Left lung (tissue), 14 donors: ENCODE results near the gene GPX3. TPM values are rescaled to one million over a fixed set of nuclear protein-coding genes. Genes with fewer than 3 reads are reported as not detected.

Experiments used
- ATAC-seq: fragments of 200-7000 bp; cut with Tn5 transposase; one replicate; pipeline ENCODE4 v1.9.1; 2020; ENCODE audit warnings: moderate library complexity
- DNase-seq, 4 donors: peaks; one replicate each; pipeline ENCODE4 v3.0.0-alpha.2; 2013 to 2020
- H3K27ac ChIP-seq, 2 donors: fragments of 200-600 bp; sonication (generic) in 1 of 2; one replicate each; pipeline versions ENCODE4 v1.5.0 to v1.8.0; 2020 to 2021
- H3K27me3 ChIP-seq, 2 donors: fragments of 200-600 bp; sonication (generic) in 1 of 2; one replicate each; pipeline versions ENCODE4 v1.5.0 to v1.8.0; 2020 to 2021
- H3K36me3 ChIP-seq, 2 donors: fragments of 200-600 bp; sonication (generic) in 1 of 2; one replicate each; pipeline versions ENCODE4 v1.5.0 to v1.8.0; 2020 to 2021
- H3K4me1 ChIP-seq, 2 donors: fragments of 200-600 bp; one replicate each; pipeline ENCODE4 v1.8.0; 2021
- H3K4me3 ChIP-seq, 2 donors: fragments of 200-600 bp; sonication (generic) in 1 of 2; one replicate each; pipeline versions ENCODE4 v1.5.0 to v1.8.0; 2020 to 2021; ENCODE audit warnings: mild to moderate bottlenecking in 1 of 2
- H3K9me3 ChIP-seq, 2 donors: fragments of 200-600 bp; sonication (generic) in 1 of 2; one replicate each; pipeline versions ENCODE4 v1.5.0 to v1.8.0; 2020 to 2021
- CTCF ChIP-seq, 2 donors: fragments of 200-600 bp; sonication (generic) in 1 of 2; IDR thresholded peaks; one replicate each; pipeline versions ENCODE4 v1.5.0 to v1.8.0; 2021; ENCODE audit warnings: antibody characterized with exemption in 2 of 2
- intact Hi-C, 2 donors: fragments of 100-400 bp; cut with DNase I; formaldehyde crosslinking; loops; one replicate each; pipeline versions ENCODE4 v1.11.2 to v1.14.2; 2022
- long read RNA-seq, 12 donors: library from polyadenylated mRNA in 2 of 12; unstranded in 2 of 12; transcript quantifications; one replicate each; pipeline ENCODE4 v2.0.0 and lab custom pipeline, GENCODE V29; 2019 to 2026
- polyA plus RNA-seq, 6 donors: library from polyadenylated mRNA; unstranded; fragments of 120-200 nt; gene quantifications; one replicate each; pipeline ENCODE4 v1.2.1, GENCODE V29; 2013; ENCODE audit not compliant: insufficient read length in 6 of 6
- total RNA-seq, 2 donors: library from RNA; stranded (reverse); fragmentation: NEBNext Ultra II Directional; extraction: Animal tissue kit (Norgen Biotek cat#: 25700); gene quantifications; one replicate each; pipeline ENCODE4 v1.2.1, GENCODE V29; 2021
- donor health status: DM: no; HTN: yes; CAD: no.
- donor health status: DM: no; HTN: no; CAD: no.

Gene GPX3, protein sequence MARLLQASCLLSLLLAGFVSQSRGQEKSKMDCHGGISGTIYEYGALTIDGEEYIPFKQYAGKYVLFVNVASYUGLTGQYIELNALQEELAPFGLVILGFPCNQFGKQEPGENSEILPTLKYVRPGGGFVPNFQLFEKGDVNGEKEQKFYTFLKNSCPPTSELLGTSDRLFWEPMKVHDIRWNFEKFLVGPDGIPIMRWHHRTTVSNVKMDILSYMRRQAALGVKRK
- total RNA-seq: 100 to 1,000 TPM; 391 to 424 TPM
- 100 to 1,000 TPM in 1 of 6 donors, 10 to 100 TPM in 5; 49.0 to 149 (median 56.7) TPM for polyA plus RNA-seq
- long read RNA-seq, donor 1, transcript GPX3-201 (5 exons, 1,636 nt): major isoform, 26 of 37 reads
- long read RNA-seq, donor 1, partial matches to known transcripts: 9 of 37 reads
- long read RNA-seq, donor 1, other reads (novel, unspliced or antisense): 0 of 37 reads
- long read RNA-seq, donor 2, transcript GPX3-201 (5 exons, 1,636 nt): major isoform, 16 of 16 reads
- long read RNA-seq, donor 2, partial matches to known transcripts: 0 of 16 reads
- long read RNA-seq, donor 2, other reads (novel, unspliced or antisense): 0 of 16 reads
- long read RNA-seq, donor 3, transcript GPX3-201 (5 exons, 1,636 nt): major isoform, 7 of 23 reads
- long read RNA-seq, donor 3, partial matches to known transcripts: 11 of 23 reads
- long read RNA-seq, donor 3, other reads (novel, unspliced or antisense): 5 of 23 reads
- long read RNA-seq, donor 4, transcript GPX3-201 (5 exons, 1,636 nt): major isoform, 284 of 351 reads
- long read RNA-seq, donor 4, transcript GPX3-209 (6 exons, 1,478 nt): minor isoform, 28 of 351 reads
- long read RNA-seq, donor 4, partial matches to known transcripts: 26 of 351 reads
- long read RNA-seq, donor 4, other reads (novel, unspliced or antisense): 11 of 351 reads
- long read RNA-seq, donor 5, transcript GPX3-201 (5 exons, 1,636 nt): major isoform, 48 of 50 reads
- long read RNA-seq, donor 5, partial matches to known transcripts: 0 of 50 reads
- long read RNA-seq, donor 5, other reads (novel, unspliced or antisense): 0 of 50 reads
- long read RNA-seq, donor 6, transcript GPX3-201 (5 exons, 1,636 nt): major isoform, 37 of 38 reads
- long read RNA-seq, donor 6, partial matches to known transcripts: 0 of 38 reads
- long read RNA-seq, donor 6, other reads (novel, unspliced or antisense): 0 of 38 reads
- long read RNA-seq, donor 7, transcript GPX3-201 (5 exons, 1,636 nt): major isoform, 41 of 43 reads
- long read RNA-seq, donor 7, partial matches to known transcripts: 0 of 43 reads
- long read RNA-seq, donor 7, other reads (novel, unspliced or antisense): 0 of 43 reads
- long read RNA-seq, donor 8, transcript GPX3-201 (5 exons, 1,636 nt): major isoform, 28 of 29 reads
- long read RNA-seq, donor 8, partial matches to known transcripts: 0 of 29 reads
- long read RNA-seq, donor 8, other reads (novel, unspliced or antisense): 0 of 29 reads
- long read RNA-seq, donor 9: 0 reads
- long read RNA-seq, donor 10, transcript GPX3-201 (5 exons, 1,636 nt): major isoform, 877 of 1,051 reads
- long read RNA-seq, donor 10, transcript GPX3-209 (6 exons, 1,478 nt): minor isoform, 99 of 1,051 reads
- long read RNA-seq, donor 10, transcript GPX3-202 (4 exons, 612 nt): minor isoform, 6 of 1,051 reads
- long read RNA-seq, donor 10, partial matches to known transcripts: 1 of 1,051 reads
- long read RNA-seq, donor 10, other reads (novel, unspliced or antisense): 68 of 1,051 reads
- long read RNA-seq, donor 11, transcript GPX3-201 (5 exons, 1,636 nt): major isoform, 8 of 9 reads
- long read RNA-seq, donor 11, partial matches to known transcripts: 0 of 9 reads
- long read RNA-seq, donor 11, other reads (novel, unspliced or antisense): 0 of 9 reads
- long read RNA-seq, donor 12, transcript GPX3-201 (5 exons, 1,636 nt): major isoform, 23 of 23 reads
- long read RNA-seq, donor 12, partial matches to known transcripts: 0 of 23 reads
- long read RNA-seq, donor 12, other reads (novel, unspliced or antisense): 0 of 23 reads

DNA sequence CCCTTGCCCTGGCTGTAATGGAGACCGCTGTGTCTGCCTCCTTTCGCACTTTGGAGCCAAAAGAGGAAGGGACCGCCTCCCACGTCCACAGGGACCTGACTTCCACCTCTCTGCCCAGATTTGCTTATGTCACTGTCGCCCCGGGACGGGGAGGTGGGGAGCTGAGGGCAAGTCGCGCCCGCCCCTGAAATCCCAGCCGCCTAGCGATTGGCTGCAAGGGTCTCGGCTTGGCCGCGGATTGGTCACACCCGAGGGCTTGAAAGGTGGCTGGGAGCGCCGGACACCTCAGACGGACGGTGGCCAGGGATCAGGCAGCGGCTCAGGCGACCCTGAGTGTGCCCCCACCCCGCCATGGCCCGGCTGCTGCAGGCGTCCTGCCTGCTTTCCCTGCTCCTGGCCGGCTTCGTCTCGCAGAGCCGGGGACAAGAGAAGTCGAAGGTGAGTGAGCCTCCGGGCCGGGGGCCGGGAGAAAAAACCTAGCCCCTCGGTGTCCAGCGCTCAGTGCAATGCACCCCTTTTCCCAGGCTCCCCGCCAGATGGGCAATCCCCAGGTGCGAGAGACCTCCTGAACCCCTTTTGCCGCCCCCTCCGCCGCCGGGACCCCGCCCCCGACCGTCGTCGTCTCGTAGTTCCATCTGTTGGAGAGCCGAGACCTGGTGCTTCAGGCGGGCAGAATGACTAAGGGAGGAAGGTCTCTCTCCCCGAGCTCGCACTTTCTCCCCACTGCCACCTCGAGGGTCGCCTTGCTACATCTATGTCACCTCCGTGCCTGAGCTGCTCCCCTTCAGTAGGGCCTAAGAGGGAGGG, at the start of gene GPX3:
Gene GPX3, plus strand, starts transcription at position 288 of the 807 bp plus-strand sequence. Its CDS starts 64 bp downstream, at position 352.
- no peak for TF ChIP-seq CTCF (IDR thresholded peaks at IDR 0.05)
- intact Hi-C loops: no loop called here
- Histone ChIP-seq H3K9me3 (no peaks in the 10 kb centered on the region), H3K4me3 (peak within 1 kb of the TSS; percentile 61), H3K27ac (peak within 1 kb of the TSS; percentile 81 to 84), H3K27me3 (no peaks in the 10 kb centered on the region), H3K4me1 (peaks cover 21 to 84% of the 10 kb centered on the region in 2 donors), H3K36me3 (peaks cover 0 to 26% of the 10 kb centered on the region in 2 donors)
- peak; percentile 95 for ATAC-seq
- peak; percentile 55 to 95 (median 88) for DNase-seq

- Histone ChIP-seq H3K36me3 (no peaks in the 10 kb centered on the region), H3K9me3 (peaks cover 0 to 41% of the 10 kb centered on the region in 2 donors), H3K27me3 (no peaks in the 10 kb centered on the region), H3K4me3 (no peak overlapping the region), H3K4me1 (no peaks in the 10 kb centered on the region), H3K27ac (no peak overlapping the region)
- ATAC-seq: no peak
- no peak for DNase-seq
- TF ChIP-seq CTCF (IDR thresholded peaks at IDR 0.05): no peak
- intact Hi-C loops: no loop called here
These were observed 41.8 kb upstream of the GPX3 start for GRCh38 chr5:150978590-150978989.

DNA sequence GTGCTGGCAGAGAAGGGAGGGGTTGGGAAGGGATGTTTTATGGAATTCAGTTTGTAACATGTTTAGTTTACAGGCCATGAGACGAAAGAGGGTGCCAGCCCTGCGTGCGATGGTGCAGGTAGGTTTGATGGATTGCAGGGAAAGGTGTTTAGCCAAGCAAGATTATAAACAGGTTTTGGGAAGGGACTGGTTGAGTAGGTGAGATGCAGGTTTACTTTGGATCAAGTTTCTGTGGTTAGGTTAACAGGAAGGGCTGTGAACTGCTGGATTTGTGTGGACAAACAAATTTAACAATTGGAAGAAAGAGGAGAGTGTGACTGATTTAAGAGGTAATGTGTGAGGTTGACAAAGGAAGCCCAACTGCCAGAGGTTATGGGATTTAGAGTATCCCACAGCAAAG, 32.6 kb upstream of the GPX3 start:
- no peak for DNase-seq
- H3K27ac ChIP-seq: no peak overlapping the region
- no peak for TF ChIP-seq CTCF (IDR thresholded peaks at IDR 0.05)
- H3K4me3 ChIP-seq: no peak overlapping the region
- H3K9me3 ChIP-seq: peaks cover 0 to 8% of the 10 kb centered on the region in 2 donors
- no peaks in the 10 kb centered on the region for H3K4me1 ChIP-seq
- H3K36me3 ChIP-seq: no peaks in the 10 kb centered on the region
- ATAC-seq: no peak
- no peaks in the 10 kb centered on the region for H3K27me3 ChIP-seq
- intact Hi-C loops: loop anchor here in 1 of 2 donors (10.0 kb wide), 1 partner anchor 183 kb away; no protein-coding TSS in a partner anchor
